Mammary epithelial cell (primary cell): ENCODE measurements around the gene UBR4.

Experiments
- EZH2 ChIP-seq: IDR thresholded peaks from 2 replicates; pipeline ENCODE4 v1.6.1; 2012; ENCODE audit warnings: low read length, inconsistent platforms, borderline replicate concordance
- TF ChIP-seq, protein P1 (sequence below), 2 donors: IDR thresholded peaks in 1 of 2; conservative IDR thresholded peaks in 1 of 2; 2 replicates each; pipeline ENCODE4 v1.5.1; 2011 to 2012; ENCODE audit warnings: inconsistent platforms in 2 of 2, low read length in 2 of 2, mild to moderate bottlenecking in 2 of 2, control low read depth in 1 of 2, low read depth in 1 of 2; ENCODE audit not compliant: insufficient read depth in 1 of 2; ENCODE audit errors: extremely low read depth in 1 of 2

DNA sequence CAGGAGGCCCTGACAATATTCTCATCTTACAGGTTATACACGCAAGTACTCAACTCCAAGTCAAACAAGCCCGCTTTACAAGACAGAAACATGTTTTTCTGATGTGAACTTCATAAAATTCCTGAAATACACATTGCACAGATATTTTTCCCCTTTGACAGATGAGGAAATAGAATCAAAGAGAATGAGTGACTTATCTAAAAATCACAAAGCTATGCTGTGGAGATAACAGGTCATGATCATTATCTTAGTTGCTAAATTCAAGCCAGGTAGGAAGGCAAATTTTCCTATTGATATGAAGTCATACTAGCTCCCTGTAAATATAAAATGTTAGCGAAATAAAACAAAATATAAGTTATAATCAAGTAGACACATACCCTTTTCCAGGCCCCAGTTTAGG lies 18.3 kb downstream of the UBR4 start:
- TF ChIP-seq EZH2 = no peak
- TF ChIP-seq, protein P1, sequence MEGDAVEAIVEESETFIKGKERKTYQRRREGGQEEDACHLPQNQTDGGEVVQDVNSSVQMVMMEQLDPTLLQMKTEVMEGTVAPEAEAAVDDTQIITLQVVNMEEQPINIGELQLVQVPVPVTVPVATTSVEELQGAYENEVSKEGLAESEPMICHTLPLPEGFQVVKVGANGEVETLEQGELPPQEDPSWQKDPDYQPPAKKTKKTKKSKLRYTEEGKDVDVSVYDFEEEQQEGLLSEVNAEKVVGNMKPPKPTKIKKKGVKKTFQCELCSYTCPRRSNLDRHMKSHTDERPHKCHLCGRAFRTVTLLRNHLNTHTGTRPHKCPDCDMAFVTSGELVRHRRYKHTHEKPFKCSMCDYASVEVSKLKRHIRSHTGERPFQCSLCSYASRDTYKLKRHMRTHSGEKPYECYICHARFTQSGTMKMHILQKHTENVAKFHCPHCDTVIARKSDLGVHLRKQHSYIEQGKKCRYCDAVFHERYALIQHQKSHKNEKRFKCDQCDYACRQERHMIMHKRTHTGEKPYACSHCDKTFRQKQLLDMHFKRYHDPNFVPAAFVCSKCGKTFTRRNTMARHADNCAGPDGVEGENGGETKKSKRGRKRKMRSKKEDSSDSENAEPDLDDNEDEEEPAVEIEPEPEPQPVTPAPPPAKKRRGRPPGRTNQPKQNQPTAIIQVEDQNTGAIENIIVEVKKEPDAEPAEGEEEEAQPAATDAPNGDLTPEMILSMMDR (conservative IDR thresholded peaks at IDR 0.05 in 1 of 2, IDR thresholded peaks at IDR 0.05 in 1 of 2; ENCODE audit: extremely low read depth in 1 of 2, insufficient read depth in 1 of 2, low read depth in 1 of 2, low read length in 2 of 2) = no peak
